Measurements from ENCODE around the gene IL19. TPM values are rescaled to one million over a fixed set of nuclear protein-coding genes. Genes with fewer than 3 reads are reported as not detected.

Gene IL19
- total RNA-seq, 2 experiments from 2014 or later: not detected

DNA sequence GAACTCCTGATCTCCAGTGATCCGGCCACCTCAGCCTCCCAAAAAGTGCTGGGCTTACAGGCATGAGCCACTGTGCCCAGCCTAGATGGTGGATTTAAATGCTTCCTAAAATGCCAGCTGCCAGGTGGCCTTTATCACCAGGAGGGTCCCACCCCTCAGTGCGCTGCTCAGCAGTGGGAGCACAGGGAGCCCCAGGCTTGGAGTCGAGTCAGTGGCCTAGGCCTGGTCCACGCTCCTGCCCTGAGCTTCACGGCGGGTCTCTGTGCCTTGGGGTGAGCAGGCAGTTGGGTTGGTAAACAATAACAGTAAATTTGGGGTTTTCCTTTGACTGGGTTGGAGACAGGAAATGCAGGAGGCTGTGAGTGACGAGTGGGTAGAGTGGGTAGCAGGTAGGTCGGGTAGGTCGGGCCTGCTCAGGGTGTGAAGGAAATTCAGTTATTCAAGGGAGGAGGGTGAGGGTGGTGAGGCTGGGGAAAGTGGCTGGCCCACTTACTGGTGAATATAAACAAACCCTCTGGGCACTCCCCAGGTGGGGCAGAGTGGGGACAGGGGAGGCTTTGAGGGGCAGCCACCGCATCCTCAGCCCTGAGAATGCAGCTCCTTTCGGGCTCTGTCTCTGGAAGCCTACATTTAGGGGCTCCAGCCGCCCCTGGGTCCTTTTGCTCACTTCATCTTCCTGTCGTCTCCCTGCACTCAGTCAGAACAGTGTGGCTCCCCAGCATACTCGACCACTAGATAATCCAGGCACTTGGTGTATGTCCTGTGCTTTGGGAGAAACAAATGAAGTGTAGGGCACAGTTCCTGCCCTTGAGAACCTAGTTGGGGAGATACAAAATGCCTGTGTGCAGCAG lies 33.5 kb upstream of the IL19 start:
- no peaks in the 10 kb centered on the region for H3K9me3 Mint-ChIP-seq
- DNase-seq: no peak
- H3K27me3 Mint-ChIP-seq: no peaks in the 10 kb centered on the region
- peaks cover 74% of the 10 kb centered on the region for H3K4me1 Mint-ChIP-seq
- H3K4me3 Mint-ChIP-seq: peak overlapping the region; percentile 35
- H3K27ac Mint-ChIP-seq: peak overlapping the region; percentile 57
- H3K36me3 Mint-ChIP-seq: peaks cover 10% of the 10 kb centered on the region

DNA sequence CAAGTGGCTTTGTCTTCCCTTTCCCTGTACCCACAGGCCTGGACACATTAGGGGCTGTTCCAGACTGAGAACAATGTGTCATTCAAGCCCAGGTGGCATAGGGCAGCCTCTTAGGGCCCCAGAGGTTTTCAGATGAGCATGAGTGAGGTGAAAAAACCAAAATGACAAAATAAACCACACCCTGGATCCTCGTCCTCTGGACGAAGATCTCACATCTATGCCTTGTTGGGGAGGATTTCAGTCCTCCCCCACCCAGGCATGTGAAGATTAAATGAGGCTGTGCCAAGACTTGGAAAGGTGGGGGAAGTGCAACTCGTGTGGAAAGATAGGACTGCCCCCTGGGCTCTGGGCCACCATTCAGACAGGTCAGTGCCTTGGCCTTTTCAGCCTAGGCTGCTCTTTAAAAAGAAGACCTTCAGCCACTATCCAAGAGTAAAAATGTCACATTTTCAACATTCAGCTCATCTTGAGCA lies 32.8 kb upstream of the IL19 start:
- H3K36me3 Mint-ChIP-seq: peaks cover 10% of the 10 kb centered on the region
- peak overlapping the region; percentile 57 for H3K27ac Mint-ChIP-seq
- no peak overlapping the region for H3K4me3 Mint-ChIP-seq
- DNase-seq: no peak
- peaks cover 79% of the 10 kb centered on the region for H3K4me1 Mint-ChIP-seq
- H3K9me3 Mint-ChIP-seq: no peaks in the 10 kb centered on the region
- no peaks in the 10 kb centered on the region for H3K27me3 Mint-ChIP-seq

DNA sequence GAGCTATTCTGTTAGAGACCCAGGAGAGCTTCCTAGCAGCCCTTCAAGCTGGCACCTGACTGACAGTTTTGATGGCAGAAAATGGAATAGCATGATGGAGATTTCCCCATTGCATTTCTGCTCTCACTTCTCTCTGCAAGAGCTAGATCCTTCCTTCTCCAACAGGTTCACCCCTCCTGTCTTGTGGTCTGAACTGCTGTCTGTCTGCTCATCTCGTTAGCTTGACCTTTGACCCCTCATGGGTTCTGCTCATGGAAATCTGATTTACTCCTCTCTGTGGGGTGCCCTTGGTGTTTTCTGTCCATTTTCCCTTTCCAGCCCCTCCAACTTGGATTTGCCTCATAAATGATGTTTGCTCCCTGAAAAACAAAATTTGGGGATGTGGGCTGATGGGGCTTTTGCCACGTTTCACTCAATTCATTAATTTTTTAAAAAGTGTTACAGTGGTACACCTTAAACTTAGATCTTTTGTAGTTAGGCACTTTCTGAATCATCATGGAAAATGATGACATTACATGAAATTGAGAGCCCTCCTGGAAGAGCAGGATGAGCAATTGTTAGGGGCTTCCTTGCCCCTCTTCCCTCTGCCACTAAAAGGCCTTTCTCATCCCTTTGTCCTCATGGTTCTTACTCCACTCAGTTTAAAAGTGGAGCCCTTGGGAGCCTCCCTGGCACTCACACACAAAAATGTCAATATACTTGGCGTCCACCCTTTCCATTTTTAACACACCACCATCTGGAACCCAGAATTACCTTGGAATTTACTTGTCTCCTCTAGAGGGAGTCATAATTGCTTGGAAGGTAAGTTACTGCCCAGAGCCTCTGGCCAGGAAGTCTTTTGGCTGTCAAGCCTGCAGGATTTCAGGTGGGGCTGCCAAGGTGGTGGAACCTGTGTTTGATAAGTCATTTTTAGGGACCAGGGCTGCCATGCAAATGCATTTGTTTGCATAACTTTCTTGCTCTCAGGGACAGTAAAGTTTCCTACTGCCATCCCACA lies 31.9 kb upstream of the IL19 start:
- no peaks in the 10 kb centered on the region for H3K9me3 Mint-ChIP-seq
- H3K4me3 Mint-ChIP-seq: peak overlapping the region; percentile 51
- DNase-seq: no peak
- H3K4me1 Mint-ChIP-seq: peaks cover 84% of the 10 kb centered on the region
- no peaks in the 10 kb centered on the region for H3K27me3 Mint-ChIP-seq
- H3K36me3 Mint-ChIP-seq: peaks cover 6% of the 10 kb centered on the region
- H3K27ac Mint-ChIP-seq: peak overlapping the region; percentile 87

GRCh38 chr1:206739411-206740076 lies 31.0 kb upstream of the IL19 start:
- peak overlapping the region; percentile 27 for H3K4me3 Mint-ChIP-seq
- peaks cover 6% of the 10 kb centered on the region for H3K36me3 Mint-ChIP-seq
- H3K27ac Mint-ChIP-seq: peak overlapping the region; percentile 87
- H3K27me3 Mint-ChIP-seq: no peaks in the 10 kb centered on the region
- no peaks in the 10 kb centered on the region for H3K9me3 Mint-ChIP-seq
- peaks cover 89% of the 10 kb centered on the region for H3K4me1 Mint-ChIP-seq
- DNase-seq: peak; percentile 51

- Mint-ChIP-seq H3K27ac (no peak overlapping the region), H3K4me1 (peaks cover 83% of the 10 kb centered on the region), H3K36me3 (peaks cover 4% of the 10 kb centered on the region), H3K27me3 (no peaks in the 10 kb centered on the region), H3K9me3 (no peaks in the 10 kb centered on the region), H3K4me3 (no peak overlapping the region)
- no peak for DNase-seq
These were observed 29.4 kb upstream of the IL19 start for GRCh38 chr1:206741142-206741701.

DNA sequence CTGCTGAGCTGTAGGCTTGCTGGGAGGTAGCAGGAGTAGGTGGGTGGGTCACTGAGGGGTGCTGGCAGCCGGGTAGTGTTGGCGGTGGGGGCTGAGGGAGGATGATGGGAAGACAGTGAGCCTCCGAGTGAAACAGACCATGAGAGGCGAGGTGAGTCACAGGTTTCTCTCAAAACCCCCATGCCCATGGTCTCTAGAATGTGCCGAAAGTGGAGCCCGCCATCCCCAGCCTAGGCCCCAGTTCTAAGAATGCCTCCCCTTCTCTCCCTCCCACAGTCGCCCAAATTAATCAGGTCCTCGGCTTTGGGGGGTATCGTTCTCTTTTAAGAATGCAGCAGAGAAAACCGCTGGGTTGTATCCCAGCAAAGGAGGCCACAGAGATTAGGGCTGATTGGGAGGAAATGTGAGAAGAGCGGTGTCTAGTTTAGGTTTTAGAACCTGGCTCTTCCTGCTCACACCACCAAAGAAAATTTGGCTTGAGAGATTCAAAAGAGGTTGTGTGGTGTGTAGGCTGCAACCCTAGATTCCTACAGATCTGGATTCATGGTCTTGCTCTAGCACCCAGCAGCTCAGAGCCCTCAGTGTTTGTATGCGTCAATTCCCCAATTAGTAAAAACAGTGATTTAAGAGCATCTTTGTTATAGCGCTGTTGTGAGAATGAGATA lies 27.7 kb upstream of the IL19 start:
- H3K9me3 Mint-ChIP-seq: no peaks in the 10 kb centered on the region
- H3K4me3 Mint-ChIP-seq: no peak overlapping the region
- H3K27ac Mint-ChIP-seq: peak overlapping the region; percentile 39
- no peaks in the 10 kb centered on the region for H3K36me3 Mint-ChIP-seq
- peak; percentile 50 for DNase-seq
- no peaks in the 10 kb centered on the region for H3K27me3 Mint-ChIP-seq
- peaks cover 67% of the 10 kb centered on the region for H3K4me1 Mint-ChIP-seq

DNA sequence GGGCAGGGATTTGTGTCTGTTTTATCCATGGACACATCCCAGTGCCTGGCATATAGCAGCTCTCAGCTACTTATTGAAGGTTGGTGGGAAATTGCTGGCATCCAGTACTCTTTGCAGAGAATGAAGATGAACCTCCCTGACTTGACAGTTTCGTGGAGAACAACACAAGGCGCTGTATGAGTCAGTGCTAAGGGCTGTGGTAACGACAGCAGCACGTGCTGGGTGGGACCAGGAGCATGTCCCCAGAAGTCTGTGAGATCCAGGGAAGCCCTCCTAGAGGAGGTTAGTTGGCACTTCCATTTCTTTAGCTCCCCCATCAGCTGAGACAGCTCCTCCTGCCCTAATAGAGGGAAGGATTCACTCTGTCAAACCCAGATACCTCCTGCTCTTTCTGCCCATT lies 25.9 kb upstream of the IL19 start:
- no peak for DNase-seq
- no peak overlapping the region for H3K27ac Mint-ChIP-seq

DNA sequence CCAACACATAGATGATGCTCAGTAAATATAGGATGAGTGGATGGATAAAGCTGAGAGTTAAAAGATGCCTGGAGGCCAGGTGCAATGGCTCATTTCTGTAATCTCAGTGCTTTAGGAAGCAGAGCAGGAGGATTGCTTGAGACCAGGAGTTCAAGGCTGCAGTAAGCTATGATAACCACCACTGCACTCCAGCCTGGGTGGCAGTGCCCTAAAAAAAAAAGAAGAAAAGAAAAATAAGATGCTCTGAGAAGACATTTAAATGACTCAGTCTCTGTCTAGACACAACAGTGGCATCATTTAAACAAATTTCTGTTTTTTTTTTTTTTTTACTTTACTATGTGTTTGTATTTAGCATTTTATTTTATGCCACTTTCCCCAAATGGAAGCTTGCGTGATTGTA lies 25.3 kb upstream of the IL19 start:
- Mint-ChIP-seq H3K4me1 (peaks cover 47% of the 10 kb centered on the region), H3K36me3 (no peaks in the 10 kb centered on the region), H3K9me3 (no peaks in the 10 kb centered on the region), H3K27me3 (no peaks in the 10 kb centered on the region), H3K4me3 (no peak overlapping the region), H3K27ac (no peak overlapping the region)
- DNase-seq: no peak

More for the DNA sequence above, 25.9 kb upstream of the IL19 start:
- H3K27me3 Mint-ChIP-seq: no peaks in the 10 kb centered on the region
- H3K4me1 Mint-ChIP-seq: peaks cover 53% of the 10 kb centered on the region
- no peaks in the 10 kb centered on the region for H3K9me3 Mint-ChIP-seq
- H3K4me3 Mint-ChIP-seq: no peak overlapping the region
- no peaks in the 10 kb centered on the region for H3K36me3 Mint-ChIP-seq

DNA sequence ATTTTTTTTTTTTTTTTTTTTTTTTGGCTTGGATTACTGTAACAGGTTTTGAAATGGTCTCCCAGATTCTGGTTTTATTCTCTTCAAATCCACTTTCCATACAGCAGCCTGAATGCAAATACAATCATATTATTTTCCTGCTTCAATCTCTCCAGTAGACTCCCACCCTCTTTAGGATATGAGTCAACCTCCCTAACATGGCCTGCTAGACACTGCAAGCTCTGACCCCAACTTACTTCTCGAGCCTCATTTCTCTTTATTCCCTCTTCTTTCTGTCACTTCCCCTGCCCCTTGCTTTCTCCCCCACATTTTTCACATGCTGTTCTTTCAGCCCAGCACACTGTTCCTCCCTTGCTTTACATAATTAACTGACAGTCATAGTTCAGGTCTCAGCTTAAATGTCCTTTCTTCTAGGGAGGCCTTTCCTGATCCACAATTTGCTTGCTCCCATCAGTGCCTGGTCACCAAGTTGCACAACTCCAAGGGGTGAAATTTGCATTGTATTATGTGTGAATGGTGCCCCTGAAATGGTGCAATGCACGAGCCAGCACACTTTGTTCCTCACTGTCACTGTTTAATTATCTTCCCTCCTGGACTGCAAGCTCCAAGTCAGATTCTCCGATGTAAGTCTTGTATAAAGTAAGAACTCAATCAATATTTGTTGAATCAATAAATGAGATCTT lies 22.1 kb upstream of the IL19 start:
- H3K27me3 Mint-ChIP-seq: no peaks in the 10 kb centered on the region
- H3K9me3 Mint-ChIP-seq: no peaks in the 10 kb centered on the region
- no peaks in the 10 kb centered on the region for H3K36me3 Mint-ChIP-seq
- H3K4me3 Mint-ChIP-seq: no peak overlapping the region
- H3K4me1 Mint-ChIP-seq: peaks cover 18% of the 10 kb centered on the region
- no peak for DNase-seq
- no peak overlapping the region for H3K27ac Mint-ChIP-seq

- Mint-ChIP-seq H3K27ac (no peak overlapping the region), H3K27me3 (no peaks in the 10 kb centered on the region), H3K36me3 (no peaks in the 10 kb centered on the region), H3K4me3 (no peak overlapping the region), H3K9me3 (no peaks in the 10 kb centered on the region), H3K4me1 (peaks cover 23% of the 10 kb centered on the region)
- DNase-seq: no peak
These were observed 18.7 kb upstream of the IL19 start for GRCh38 chr1:206751891-206752290.

DNA sequence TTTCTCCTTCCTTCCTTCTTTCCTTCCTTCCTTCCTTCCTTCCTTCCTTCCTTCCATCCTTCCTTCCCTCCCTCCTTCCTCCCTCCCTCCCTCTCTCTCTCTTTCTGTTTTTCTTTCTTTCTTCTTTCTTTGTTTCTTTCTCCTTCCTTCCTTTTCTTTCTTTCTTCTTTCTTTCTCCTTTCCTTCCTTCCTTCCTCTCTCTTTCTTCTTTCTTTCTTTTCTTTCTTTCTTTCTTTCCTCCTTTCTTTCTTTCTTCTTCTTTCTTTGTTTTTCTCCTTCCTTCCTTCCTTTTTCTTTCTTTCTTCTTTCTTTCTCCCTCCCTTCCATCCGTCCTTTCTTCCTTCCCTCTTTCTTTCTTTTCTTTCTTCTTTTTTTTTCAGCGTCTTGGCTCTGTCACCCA lies 18.1 kb upstream of the IL19 start:
- H3K27me3 Mint-ChIP-seq: no peaks in the 10 kb centered on the region
- no peaks in the 10 kb centered on the region for H3K36me3 Mint-ChIP-seq
- no peaks in the 10 kb centered on the region for H3K9me3 Mint-ChIP-seq
- DNase-seq: no peak
- no peak overlapping the region for H3K27ac Mint-ChIP-seq
- no peak overlapping the region for H3K4me3 Mint-ChIP-seq
- H3K4me1 Mint-ChIP-seq: peaks cover 23% of the 10 kb centered on the region

DNA sequence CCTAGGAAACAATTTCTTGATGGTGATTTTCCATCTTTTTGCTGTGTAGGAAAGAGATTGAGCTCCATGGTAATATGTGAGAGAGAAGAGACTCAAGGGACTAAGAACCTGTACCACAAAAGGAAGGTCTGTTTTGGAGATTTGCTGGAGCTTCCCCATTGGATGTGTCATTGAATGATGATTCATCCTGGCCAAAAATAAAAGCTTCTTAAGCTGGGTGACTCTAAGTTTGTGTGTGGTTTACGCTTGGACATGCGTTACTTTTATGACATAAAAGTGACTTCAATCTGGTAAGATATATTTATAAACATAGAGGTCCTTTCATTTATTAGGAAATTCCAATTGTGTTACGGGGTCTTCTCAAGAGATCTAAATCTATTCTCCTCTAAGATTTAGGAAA lies 17.4 kb upstream of the IL19 start:
- Mint-ChIP-seq H3K9me3 (no peaks in the 10 kb centered on the region), H3K27me3 (no peaks in the 10 kb centered on the region), H3K4me3 (no peak overlapping the region), H3K36me3 (no peaks in the 10 kb centered on the region), H3K27ac (no peak overlapping the region), H3K4me1 (peaks cover 23% of the 10 kb centered on the region)
- DNase-seq: no peak

- peaks cover 18% of the 10 kb centered on the region for H3K4me1 Mint-ChIP-seq
- H3K9me3 Mint-ChIP-seq: no peaks in the 10 kb centered on the region
- H3K27me3 Mint-ChIP-seq: no peaks in the 10 kb centered on the region
- H3K27ac Mint-ChIP-seq: no peak overlapping the region
- no peak overlapping the region for H3K4me3 Mint-ChIP-seq
- no peak for DNase-seq
- no peaks in the 10 kb centered on the region for H3K36me3 Mint-ChIP-seq
These were observed 16.6 kb upstream of the IL19 start for GRCh38 chr1:206754011-206754410.
